Measurements from ENCODE around the gene PANK4.

The PANK4 gene

GRCh38 chr1:2512862-2513421 is 13.5 kb downstream of the PANK4 start:
- DNase-seq (ENCODE audit: low read depth): no peak

- no peak for DNase-seq (ENCODE audit: low read depth)
Observed at GRCh38 chr1:2510366-2511155, 15.8 kb downstream of the PANK4 start.

GRCh38 chr1:2509589-2509988 is 16.8 kb downstream of the PANK4 start:
- no peak for DNase-seq (ENCODE audit: low read depth)

GRCh38 chr1:2508751-2509150 is 17.6 kb downstream of the PANK4 start:
- no peak for DNase-seq (ENCODE audit: low read depth)

GRCh38 chr1:2508180-2508579 is 18.2 kb downstream of the PANK4 start:
- DNase-seq (ENCODE audit: low read depth): no peak

GRCh38 chr1:2507744-2508155 is 18.6 kb downstream of the PANK4 start:
- no peak for DNase-seq (ENCODE audit: low read depth)

GRCh38 chr1:2506901-2507565 is 19.4 kb downstream of the PANK4 start:
- no peak for DNase-seq (ENCODE audit: low read depth)

- no peak for DNase-seq (ENCODE audit: low read depth)
Observed at GRCh38 chr1:2506007-2506860, 20.2 kb downstream of the PANK4 start.

GRCh38 chr1:2505461-2505994 is 20.9 kb downstream of the PANK4 start:
- no peak for DNase-seq (ENCODE audit: low read depth)

GRCh38 chr1:2504949-2505272 is 21.5 kb downstream of the PANK4 start:
- DNase-seq (ENCODE audit: low read depth): no peak

- no peak for DNase-seq (ENCODE audit: low read depth)
Observed at GRCh38 chr1:2504225-2504948, 22.0 kb downstream of the PANK4 start.

- no peak for DNase-seq (ENCODE audit: low read depth)
Observed at GRCh38 chr1:2503554-2504224, 22.7 kb downstream of the PANK4 start.

- DNase-seq (ENCODE audit: low read depth): no peak
Observed at GRCh38 chr1:2502661-2503553, 23.5 kb downstream of the PANK4 start.

GRCh38 chr1:2502210-2502609 is 24.2 kb downstream of the PANK4 start:
- DNase-seq (ENCODE audit: low read depth): no peak

- no peak for DNase-seq (ENCODE audit: low read depth)
Observed at GRCh38 chr1:2501820-2502119, 24.6 kb downstream of the PANK4 start.

GRCh38 chr1:2501041-2501819 is 25.2 kb downstream of the PANK4 start:
- no peak for DNase-seq (ENCODE audit: low read depth)

- no peak for DNase-seq (ENCODE audit: low read depth)
Observed at GRCh38 chr1:2499986-2500596, 26.3 kb downstream of the PANK4 start.

GRCh38 chr1:2499260-2499659 is 27.1 kb downstream of the PANK4 start:
- no peak for DNase-seq (ENCODE audit: low read depth)

- DNase-seq (ENCODE audit: low read depth): no peak
Observed at GRCh38 chr1:2498648-2499047, 27.7 kb downstream of the PANK4 start.
